Astrocyte (in vitro differentiated cells and primary cell): ENCODE measurements around the gene MNAT1. TPM values are rescaled to one million over a fixed set of nuclear protein-coding genes. Genes with fewer than 3 reads are reported as not detected.
"Not testable (repeated sequence)": the region's sequence is repeated elsewhere in the genome, so short reads cannot be mapped to it uniquely, and the experiment has no call there.

ENCODE experiments used
- DNase-seq: peaks from one replicate; pipeline ENCODE4 v3.0.0-alpha.2; 2010; ENCODE audit warnings: low read depth
- FAIRE-seq: peaks from 2 replicates; lab custom pipeline; 2011; peaks lifted over from hg19 to GRCh38; lab: Jason Lieb, UNC
- H2AFZ ChIP-seq: 2 replicates; pipeline ENCODE4 v1.6.0; 2012; ENCODE audit warnings: low read depth, low read length, inconsistent platforms
- H3K27ac ChIP-seq: 2 replicates; pipeline ENCODE4 v1.5.1; 2011; ENCODE audit warnings: low read depth, low read length, inconsistent platforms
- H3K27me3 ChIP-seq: 2 replicates; pipeline ENCODE4 v1.6.0; 2011; ENCODE audit warnings: low read length, inconsistent platforms; ENCODE audit not compliant: insufficient read depth
- H3K36me3 ChIP-seq: 2 replicates; pipeline ENCODE4 v1.5.1; 2011; ENCODE audit warnings: low read length, inconsistent platforms; ENCODE audit not compliant: insufficient read depth
- H3K4me1 ChIP-seq: 2 replicates; pipeline ENCODE4 v1.5.1; 2011; ENCODE audit warnings: low read length, inconsistent platforms; ENCODE audit not compliant: insufficient read depth
- H3K4me2 ChIP-seq: 2 replicates; pipeline ENCODE4 v1.6.0; 2012; ENCODE audit warnings: low read length, inconsistent platforms
- H3K4me3 ChIP-seq: 2 replicates; pipeline ENCODE4 v1.5.1; 2011; ENCODE audit warnings: low read depth, mild to moderate bottlenecking, low read length, inconsistent platforms; ENCODE audit not compliant: insufficient read depth
- H3K79me2 ChIP-seq: 2 replicates; pipeline ENCODE4 v1.6.0; 2012; ENCODE audit warnings: mild to moderate bottlenecking, low read length, inconsistent platforms; ENCODE audit not compliant: insufficient read depth
- H3K9ac ChIP-seq: 2 replicates; pipeline ENCODE4 v1.6.0; 2012; ENCODE audit warnings: mild to moderate bottlenecking, low read length, inconsistent platforms
- H3K9me3 ChIP-seq: 2 replicates; pipeline ENCODE4 v1.5.1; 2012; ENCODE audit warnings: low read depth, mild to moderate bottlenecking, low read length, inconsistent platforms; ENCODE audit not compliant: insufficient read depth
- H4K20me1 ChIP-seq: 2 replicates; pipeline ENCODE4 v1.6.0; 2012; ENCODE audit warnings: low read length, inconsistent platforms; ENCODE audit not compliant: insufficient read depth
- H3K27ac Mint-ChIP-seq: one replicate; pipeline ENCODE4 v1.8.0; 2021; ENCODE audit warnings: mild to moderate bottlenecking, mixed read lengths; ENCODE audit not compliant: unreplicated experiment
- H3K27me3 Mint-ChIP-seq: one replicate; pipeline ENCODE4 v1.8.0; 2021; ENCODE audit warnings: low read depth, mixed read lengths; ENCODE audit not compliant: unreplicated experiment
- H3K36me3 Mint-ChIP-seq: one replicate; pipeline ENCODE4 v1.8.0; 2021; ENCODE audit warnings: low read depth, mixed read lengths; ENCODE audit not compliant: unreplicated experiment
- H3K4me1 Mint-ChIP-seq: one replicate; pipeline ENCODE4 v1.8.0; 2021; ENCODE audit warnings: low read depth, mixed read lengths; ENCODE audit not compliant: unreplicated experiment
- H3K4me3 Mint-ChIP-seq: one replicate; pipeline ENCODE4 v1.8.0; 2021; ENCODE audit warnings: mild to moderate bottlenecking, moderate library complexity, mixed read lengths; ENCODE audit not compliant: unreplicated experiment
- H3K9me3 Mint-ChIP-seq: one replicate; pipeline ENCODE4 v1.8.0; 2021; ENCODE audit warnings: mild to moderate bottlenecking, mixed read lengths; ENCODE audit not compliant: unreplicated experiment
- EZH2 ChIP-seq: IDR thresholded peaks from 2 replicates; pipeline ENCODE4 v1.6.1; 2012; ENCODE audit warnings: mild to moderate bottlenecking, low read length, inconsistent platforms; ENCODE audit not compliant: insufficient read depth
- total RNA-seq: library from RNA; stranded (reverse); gene quantifications from 2 replicates; pipeline ENCODE4 v1.2.1, GENCODE V29; 2021
- TF ChIP-seq, protein P1 (sequence below): IDR thresholded peaks from 2 replicates; pipeline ENCODE4 v1.5.1; 2011; ENCODE audit warnings: low read depth, mild to moderate bottlenecking, inconsistent platforms, low read length, moderate library complexity; ENCODE audit not compliant: insufficient read depth

MNAT1 gene
- total RNA-seq, 1 donor from 2014 or later, result 36.0 TPM

DNA sequence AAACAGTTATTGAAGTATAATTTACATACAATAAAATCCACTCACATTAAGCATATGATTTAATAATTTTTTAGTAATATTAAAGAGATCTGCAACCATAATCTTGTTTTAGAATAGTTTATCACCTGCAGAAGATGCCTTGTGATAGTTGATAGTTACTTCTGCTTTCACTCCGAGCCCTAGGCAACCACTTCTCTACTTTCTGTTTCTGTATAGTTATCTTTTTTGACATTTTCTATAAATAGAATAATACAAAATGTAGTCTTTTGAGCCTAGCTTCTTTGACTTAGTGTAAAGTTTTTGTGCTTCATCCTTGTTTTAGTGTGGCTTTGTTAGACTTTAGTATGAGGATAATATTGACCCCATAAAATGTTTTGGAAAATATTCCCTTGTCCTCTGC, 111.0 kb downstream of the MNAT1 start:
- Mint-ChIP-seq H3K27ac (no peak overlapping the region), H3K9me3 (peaks cover 4% of the 10 kb centered on the region), H3K36me3 (peaks cover 6% of the 10 kb centered on the region), H3K4me1 (no peaks in the 10 kb centered on the region), H3K4me3 (no peak overlapping the region), H3K27me3 (no peaks in the 10 kb centered on the region)
- no peaks in the 10 kb centered on the region for H3K27me3 ChIP-seq
- DNase-seq, result no peak
- H3K9ac ChIP-seq, result no peak overlapping the region
- H3K4me2 ChIP-seq, result no peak overlapping the region
- H3K9me3 ChIP-seq, result no peaks in the 10 kb centered on the region
- no peaks in the 10 kb centered on the region for H3K79me2 ChIP-seq
- no peaks in the 10 kb centered on the region for H4K20me1 ChIP-seq
- H3K36me3 ChIP-seq, result no peaks in the 10 kb centered on the region
- TF ChIP-seq, protein P1, sequence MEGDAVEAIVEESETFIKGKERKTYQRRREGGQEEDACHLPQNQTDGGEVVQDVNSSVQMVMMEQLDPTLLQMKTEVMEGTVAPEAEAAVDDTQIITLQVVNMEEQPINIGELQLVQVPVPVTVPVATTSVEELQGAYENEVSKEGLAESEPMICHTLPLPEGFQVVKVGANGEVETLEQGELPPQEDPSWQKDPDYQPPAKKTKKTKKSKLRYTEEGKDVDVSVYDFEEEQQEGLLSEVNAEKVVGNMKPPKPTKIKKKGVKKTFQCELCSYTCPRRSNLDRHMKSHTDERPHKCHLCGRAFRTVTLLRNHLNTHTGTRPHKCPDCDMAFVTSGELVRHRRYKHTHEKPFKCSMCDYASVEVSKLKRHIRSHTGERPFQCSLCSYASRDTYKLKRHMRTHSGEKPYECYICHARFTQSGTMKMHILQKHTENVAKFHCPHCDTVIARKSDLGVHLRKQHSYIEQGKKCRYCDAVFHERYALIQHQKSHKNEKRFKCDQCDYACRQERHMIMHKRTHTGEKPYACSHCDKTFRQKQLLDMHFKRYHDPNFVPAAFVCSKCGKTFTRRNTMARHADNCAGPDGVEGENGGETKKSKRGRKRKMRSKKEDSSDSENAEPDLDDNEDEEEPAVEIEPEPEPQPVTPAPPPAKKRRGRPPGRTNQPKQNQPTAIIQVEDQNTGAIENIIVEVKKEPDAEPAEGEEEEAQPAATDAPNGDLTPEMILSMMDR, result no peak
- TF ChIP-seq EZH2, result no peak
- H3K4me1 ChIP-seq, result no peaks in the 10 kb centered on the region
- H3K4me3 ChIP-seq, result no peak overlapping the region
- no peak overlapping the region for H2AFZ ChIP-seq
- FAIRE-seq, result no peak
- H3K27ac ChIP-seq, result no peak overlapping the region

DNA sequence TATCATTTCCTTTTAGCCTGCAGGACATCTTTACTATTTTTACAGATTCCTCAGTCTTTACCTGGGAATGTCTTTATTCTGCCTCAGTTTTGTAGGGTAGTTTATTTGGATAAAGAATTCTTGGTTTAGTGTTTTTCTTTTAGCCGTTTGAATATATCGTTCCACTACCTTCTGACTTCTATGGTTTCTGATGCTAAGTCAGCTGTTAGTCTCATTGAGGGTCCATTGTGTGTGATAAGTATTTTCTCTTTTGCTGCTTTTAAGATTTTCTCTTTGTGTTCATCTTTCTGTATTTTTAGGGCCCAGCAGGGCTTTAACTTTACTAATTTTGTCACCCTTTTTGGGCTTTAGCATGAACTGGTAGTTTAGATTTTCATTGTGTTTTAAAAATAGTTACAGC, 113.5 kb downstream of the MNAT1 start:
- H3K27ac ChIP-seq, result no peak overlapping the region
- H3K9ac ChIP-seq, result no peak overlapping the region
- H3K27me3 ChIP-seq, result no peaks in the 10 kb centered on the region
- no peaks in the 10 kb centered on the region for H4K20me1 ChIP-seq
- no peak overlapping the region for H3K4me3 Mint-ChIP-seq
- TF ChIP-seq, protein P1, result no peak
- no peak for TF ChIP-seq EZH2
- H3K36me3 ChIP-seq, result no peaks in the 10 kb centered on the region
- no peaks in the 10 kb centered on the region for H3K9me3 ChIP-seq
- no peak overlapping the region for H3K4me3 ChIP-seq
- no peaks in the 10 kb centered on the region for H3K4me1 Mint-ChIP-seq
- peaks cover 18% of the 10 kb centered on the region for H3K36me3 Mint-ChIP-seq
- H3K4me2 ChIP-seq, result no peak overlapping the region
- no peak overlapping the region for H3K27ac Mint-ChIP-seq
- DNase-seq, result no peak
- H3K4me1 ChIP-seq, result no peaks in the 10 kb centered on the region
- no peak overlapping the region for H2AFZ ChIP-seq
- peaks cover 9% of the 10 kb centered on the region for H3K9me3 Mint-ChIP-seq
- H3K79me2 ChIP-seq, result no peaks in the 10 kb centered on the region
- no peak for FAIRE-seq
- no peaks in the 10 kb centered on the region for H3K27me3 Mint-ChIP-seq

DNA sequence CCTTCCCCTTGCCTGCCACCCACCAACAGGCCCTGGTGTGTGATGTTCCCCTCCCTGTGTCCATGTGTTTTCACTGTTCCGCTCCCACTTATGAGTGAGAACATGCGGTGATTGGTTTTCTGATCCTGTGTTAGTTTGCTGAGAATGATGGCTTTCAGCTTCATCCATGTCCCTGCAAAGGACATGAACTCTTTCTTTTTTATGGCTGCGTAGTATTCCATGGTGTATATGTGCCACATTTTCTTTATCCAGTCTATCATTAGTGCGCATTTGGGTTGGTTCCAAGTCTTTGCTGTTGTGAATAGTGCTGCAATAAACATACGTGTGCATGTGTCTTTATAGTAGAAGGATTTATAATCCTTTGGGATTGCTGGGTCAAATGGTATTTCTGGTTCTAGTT, 117.1 kb downstream of the MNAT1 start:
- H3K27me3 ChIP-seq, H3K9me3 ChIP-seq, H3K4me3 ChIP-seq, H2AFZ ChIP-seq, H3K9ac ChIP-seq, H3K4me1 ChIP-seq, H3K36me3 ChIP-seq, H3K79me2 ChIP-seq, H3K27ac ChIP-seq, FAIRE-seq, H3K4me1 Mint-ChIP-seq, H3K27me3 Mint-ChIP-seq, H3K4me2 ChIP-seq, H4K20me1 ChIP-seq, H3K27ac Mint-ChIP-seq, H3K4me3 Mint-ChIP-seq, DNase-seq: not testable (repeated sequence)
- Mint-ChIP-seq H3K9me3 (peaks cover 14% of the 10 kb centered on the region), H3K36me3 (peaks cover 36% of the 10 kb centered on the region)
